IMR-90 (cell line): Measurements from ENCODE around the gene SYNGR3. TPM values are rescaled to one million over a fixed set of nuclear protein-coding genes. Genes with fewer than 3 reads are reported as not detected.

Source experiments
- ATAC-seq: fragments of 200-7000 bp; cut with Tn5 transposase; 2 replicates; pipeline ENCODE4 v1.9.1; 2020; ENCODE audit warnings: low read depth, mild to moderate bottlenecking, moderate library complexity
- BruUV-seq: library from RNA; stranded (reverse); fragments of 400-500 nt; replicated peaks from 2 replicates; lab custom pipeline; 2021; lab: Mats Ljungman, UMichigan
- CTCF ChIA-PET: fragments of 300-600 bp; formaldehyde crosslinking; extraction: SDS; loops from one replicate; lab custom pipeline; 2021; ENCODE audit warnings: antibody characterized with exemption; lab: Yijun Ruan, JAX
- POLR2A ChIA-PET: fragments of 300-600 bp; sonication (Branson Sonifier 250); formaldehyde crosslinking; loops from one replicate; lab custom pipeline; 2022; ENCODE audit warnings: antibody characterized with exemption; ENCODE audit not compliant: unreplicated experiment; lab: Charles Lee
- DNase-seq: peaks from one replicate; pipeline ENCODE4 v3.0.0; 2013
- H2AFZ ChIP-seq: replicated peaks from 2 replicates; pipeline ENCODE3; 2013; ENCODE audit warnings: low read length, mild to moderate bottlenecking; ENCODE audit not compliant: poor library complexity
- H2AK5ac ChIP-seq: 2 replicates; pipeline ENCODE4 v1.6.1; 2013; ENCODE audit warnings: low read depth, low read length, inconsistent platforms
- H2AK9ac ChIP-seq: replicated peaks from 2 replicates; pipeline ENCODE3; 2013; ENCODE audit warnings: mild to moderate bottlenecking, low read depth, low read length, moderate library complexity; ENCODE audit not compliant: poor library complexity
- H2BK120ac ChIP-seq: 2 replicates; pipeline ENCODE4 v1.6.1; 2013; ENCODE audit warnings: low read depth, low read length, inconsistent platforms
- H2BK15ac ChIP-seq: 3 replicates; pipeline ENCODE4 v1.6.1; 2013; ENCODE audit warnings: low read depth, low read length, inconsistent platforms
- H2BK20ac ChIP-seq: 2 replicates; pipeline ENCODE4 v1.6.1; 2013; ENCODE audit warnings: low read depth, mild to moderate bottlenecking, inconsistent platforms, low read length, moderate library complexity
- H2BK5ac ChIP-seq: 2 replicates; pipeline ENCODE4 v1.6.1; 2013; ENCODE audit warnings: mild to moderate bottlenecking, low read depth, low read length, inconsistent platforms; ENCODE audit not compliant: poor library complexity, severe bottlenecking
- H3K14ac ChIP-seq: replicated peaks from 2 replicates; pipeline ENCODE4 v1.6.1; 2013; ENCODE audit warnings: low read depth, low read length, inconsistent platforms
- H3K18ac ChIP-seq: 2 replicates; pipeline ENCODE4 v1.6.1; 2013; ENCODE audit warnings: low read depth, low read length, control low read depth
- H3K23ac ChIP-seq: 2 replicates; pipeline ENCODE4 v1.6.1; 2013; ENCODE audit warnings: low read depth, low read length, inconsistent platforms
- H3K27ac ChIP-seq: 2 replicates; pipeline ENCODE4 v1.5.1; 2013; ENCODE audit warnings: mild to moderate bottlenecking, control low read depth, low read length; ENCODE audit not compliant: insufficient read depth
- H3K27me3 ChIP-seq: 2 replicates; pipeline ENCODE4 v1.6.1; 2013; ENCODE audit warnings: low read length; ENCODE audit not compliant: control insufficient read depth, insufficient read depth
- H3K36me3 ChIP-seq: 2 replicates; pipeline ENCODE4 v1.6.1; 2013; ENCODE audit warnings: low read length, mixed read lengths; ENCODE audit not compliant: control insufficient read depth, insufficient read depth
- H3K4ac ChIP-seq: 2 replicates; pipeline ENCODE4 v1.6.1; 2013; ENCODE audit warnings: low read depth, low read length, inconsistent platforms
- H3K4me1 ChIP-seq: 2 replicates; pipeline ENCODE4 v1.6.1; 2013; ENCODE audit warnings: low read length, mixed read lengths; ENCODE audit not compliant: control insufficient read depth, insufficient read depth
- H3K4me2 ChIP-seq: 2 replicates; pipeline ENCODE4 v1.6.1; 2013; ENCODE audit warnings: low read depth, mild to moderate bottlenecking, control low read depth, low read length, moderate library complexity
- H3K4me3 ChIP-seq: 2 replicates; pipeline ENCODE4 v1.5.1; 2013; ENCODE audit warnings: low read depth, mild to moderate bottlenecking, control low read depth, low read length, moderate library complexity; ENCODE audit not compliant: insufficient read depth
- H3K56ac ChIP-seq: 2 replicates; pipeline ENCODE4 v1.6.1; 2013; ENCODE audit warnings: low read length, inconsistent platforms; ENCODE audit not compliant: insufficient read depth; ENCODE audit errors: extremely low read depth
- H3K79me1 ChIP-seq, 2 experiments: 2 replicates each; pipeline ENCODE4 v1.6.1; 2013; ENCODE audit warnings: low read length in 2 of 2, inconsistent platforms in 1 of 2, low read depth in 1 of 2
- H3K9ac ChIP-seq: 2 replicates; pipeline ENCODE4 v1.6.1; 2013; ENCODE audit warnings: low read depth, low read length, control low read depth
- H3K9me1 ChIP-seq: 2 replicates; pipeline ENCODE4 v1.6.1; 2013; ENCODE audit warnings: low read length, inconsistent platforms; ENCODE audit not compliant: insufficient read depth
- H3K9me3 ChIP-seq: 2 replicates; pipeline ENCODE4 v1.6.1; 2013; ENCODE audit warnings: low read length; ENCODE audit not compliant: control insufficient read depth, insufficient read depth
- H4K20me1 ChIP-seq: 2 replicates; pipeline ENCODE4 v1.6.1; 2013; ENCODE audit warnings: low read length, inconsistent platforms; ENCODE audit not compliant: insufficient read depth
- H4K5ac ChIP-seq: 2 replicates; pipeline ENCODE4 v1.6.1; 2013; ENCODE audit warnings: mild to moderate bottlenecking, low read depth, low read length, control low read depth
- H4K8ac ChIP-seq, 2 experiments: 2 replicates each; pipeline ENCODE4 v1.6.1; 2013; ENCODE audit warnings: low read depth in 2 of 2, low read length in 2 of 2, control low read depth in 1 of 2, inconsistent platforms in 1 of 2
- H4K91ac ChIP-seq: 2 replicates; pipeline ENCODE4 v1.6.1; 2013; ENCODE audit warnings: low read depth, low read length, inconsistent platforms; ENCODE audit not compliant: insufficient read depth
- CHD1 ChIP-seq: IDR thresholded peaks from 2 replicates; pipeline ENCODE4 v1.6.1; 2012; ENCODE audit warnings: low read depth, low read length, improper control_type of control experiment
- ELK1 ChIP-seq: fragments of 150-350 bp; IDR thresholded peaks from 2 replicates; pipeline ENCODE4 v1.6.1; 2016; ENCODE audit warnings: low read depth, mild to moderate bottlenecking, low read length, moderate library complexity, borderline replicate concordance
- FOS ChIP-seq: fragments of 150-350 bp; IDR thresholded peaks from 2 replicates; pipeline ENCODE4 v1.6.1; 2016; ENCODE audit warnings: low read depth, low read length
- MAFK ChIP-seq: IDR thresholded peaks from 2 replicates; pipeline ENCODE4 v1.6.1; 2012; ENCODE audit warnings: low read depth, low read length, improper control_type of control experiment
- MXI1 ChIP-seq: IDR thresholded peaks from 2 replicates; pipeline ENCODE4 v1.6.1; 2012; ENCODE audit warnings: low read depth, mild to moderate bottlenecking, low read length, moderate library complexity, borderline replicate concordance
- NFE2L2 ChIP-seq: fragments of 150-350 bp; IDR thresholded peaks from 2 replicates; pipeline ENCODE4 v1.6.1; 2016; ENCODE audit warnings: low read depth, mild to moderate bottlenecking, low read length
- POLR2A ChIP-seq: IDR thresholded peaks from 2 replicates; pipeline ENCODE4 v1.6.1; 2012; ENCODE audit warnings: mild to moderate bottlenecking, low read depth, low read length
- RAD21 ChIP-seq: IDR thresholded peaks from 2 replicates; pipeline ENCODE4 v1.6.1; 2012; ENCODE audit warnings: low read length, improper control_type of control experiment
- RCOR1 ChIP-seq: IDR thresholded peaks from 2 replicates; pipeline ENCODE4 v1.6.1; 2012; ENCODE audit warnings: mild to moderate bottlenecking, low read length, improper control_type of control experiment; ENCODE audit not compliant: insufficient replicate concordance
- SMC3 ChIP-seq: fragments of 150-350 bp; IDR thresholded peaks from 2 replicates; pipeline ENCODE4 v1.6.1; 2016; ENCODE audit warnings: low read depth, mild to moderate bottlenecking, antibody characterized with exemption, low read length, moderate library complexity
- USF2 ChIP-seq: fragments of 150-350 bp; IDR thresholded peaks from 2 replicates; pipeline ENCODE4 v1.6.1; 2017; ENCODE audit warnings: mild to moderate bottlenecking, antibody characterized with exemption, low read length, low read depth
- WGBS, 2 experiments: methylation state at CpG; one replicate each; pipeline versions ENCODE4 v1.1.5 to v1.1.7; 2013; ENCODE audit warnings: missing lambda C conversion rate in 2 of 2; ENCODE audit not compliant: insufficient read length in 1 of 2; ENCODE audit errors: extremely low coverage in 2 of 2; 5-methylcytosine and 5-hydroxymethylcytosine counted together
- dilution Hi-C: fragments of 300-500 bp; cut with HindIII; formaldehyde crosslinking; loops from one replicate; pipeline ENCODE4 v1.14.3; 2018; ENCODE audit warnings: low sequenced_read_pairs; ENCODE audit not compliant: unreplicated experiment
- in situ Hi-C: fragments of 300-500 bp; cut with MboI; formaldehyde crosslinking; loops from 3 replicates; pipeline ENCODE4 v1.14.3; 2019; ENCODE audit warnings: low sequenced_read_pairs, inconsistent platforms, mixed read lengths
- intact Hi-C: fragments of 100-400 bp; cut with micrococcal nuclease; formaldehyde crosslinking; loops from 2 replicates; pipeline ENCODE4 v1.10.0; 2022
- polyA plus RNA-seq, 3 experiments: library from polyadenylated mRNA; depleted of rRNA; stranded (reverse); fragments of >200 nt; gene quantifications; 2 replicates each; pipeline ENCODE4 v1.2.3, GENCODE V29; 2012; ENCODE audit warnings: low replicate concordance in 1 of 3
- total RNA-seq: library from RNA; depleted of rRNA; stranded (reverse); fragments of >200 nt; gene quantifications from 2 replicates; pipeline ENCODE4 v1.2.3, GENCODE V29; 2012
- TF ChIP-seq, protein P1 (sequence below): conservative IDR thresholded peaks from 2 replicates; pipeline ENCODE4 v1.5.1; 2012; ENCODE audit warnings: mild to moderate bottlenecking, low read depth, low read length, improper control_type of control experiment

SYNGR3 gene
- total and polyA plus RNA-seq, 2 of the 4 experiments (the other 2 are of a cell fraction), result 1.8 to 5.8 TPM

- peak overlapping the region; percentile 80; the same call in 2 of the 3 replicates for H2BK15ac ChIP-seq
- H4K5ac ChIP-seq, result peak overlapping the region; percentile 76
- WGBS, 2 experiments, result 15% methylated on average over 30 of the region's 53 CpGs; no CpG with 5 or more reads in 1 of the 2 experiments
- H3K4me2 ChIP-seq, result peak overlapping the region; percentile 80
- H3K27me3 ChIP-seq, result peaks cover 18% of the 10 kb centered on the region; the same call in 1 of the 2 replicates
- H4K8ac ChIP-seq, result peak overlapping the region; percentile 89 to 96
- H3K36me3 ChIP-seq, result peaks cover 1% of the 10 kb centered on the region; the same call in 1 of the 2 replicates
- H3K27ac ChIP-seq, result peak overlapping the region; percentile 76
- H3K9me3 ChIP-seq, result no peaks in the 10 kb centered on the region
- ATAC-seq, result peak; percentile 84
- in situ Hi-C loops, result loop anchor here (5.0 kb wide), 1 partner anchor 119 kb away; no protein-coding TSS in a partner anchor
- dilution Hi-C loops, result no loop called here
- ChIA-PET POLR2A (interaction anchor here (0.6 to 0.9 kb wide), 2 partner anchors 16 to 132 kb away, joined by 4 read pairs; partner anchors contain the start of gene TRAF7), CTCF (interaction anchor here (0.6 to 1.4 kb wide), 5 partner anchors 14 to 182 kb away, joined by 3 to 10 read pairs (median 3); partner anchors contain the start of gene NTHL1)
- peak overlapping the region; percentile 33 for H3K4me3 ChIP-seq
- peak overlapping the region; percentile 82 for H2BK120ac ChIP-seq
- peak overlapping the region; percentile 82 for H2AK9ac ChIP-seq
- peak overlapping the region; percentile 71 for H3K18ac ChIP-seq
- H3K9ac ChIP-seq, result peak overlapping the region; percentile 58; the same call in 1 of the 2 replicates
- peak overlapping the region; percentile 90 for H3K14ac ChIP-seq
- peak overlapping the region; percentile 76 for H2BK5ac ChIP-seq
- peak overlapping the region; percentile 95 for H3K4ac ChIP-seq
- peak overlapping the region; percentile 68; the same call in 1 of the 2 replicates for H3K23ac ChIP-seq
- no peak overlapping the region for H3K56ac ChIP-seq
- H3K4me1 ChIP-seq, result peaks cover 15% of the 10 kb centered on the region
- peak overlapping the region; percentile 96 for H4K91ac ChIP-seq
- peaks cover 6 to 19% of the 10 kb centered on the region in 2 experiments for H3K79me1 ChIP-seq
- intact Hi-C loops, result loop anchor here (1.0 kb wide), 4 partner anchors 16 to 117 kb away; partner anchors contain the start of genes NTHL1 and TSC2
- peaks cover 11% of the 10 kb centered on the region for H4K20me1 ChIP-seq
- H2AK5ac ChIP-seq, result peak overlapping the region; percentile 57
- H2BK20ac ChIP-seq, result peak overlapping the region; percentile 53; the same call in 1 of the 2 replicates
- peaks cover 8% of the 10 kb centered on the region for H3K9me1 ChIP-seq
- H2AFZ ChIP-seq, result peak overlapping the region; percentile 96
- BruUV-seq, result no TSS peak
- DNase-seq, result peak; percentile 79
- no peak for TF ChIP-seq POLR2A
- peak; percentile 93 for TF ChIP-seq SMC3
- TF ChIP-seq FOS, result no peak
- peak; percentile 98 for TF ChIP-seq RAD21
- TF ChIP-seq MAFK, result no peak
- no peak for TF ChIP-seq USF2
- no peak for TF ChIP-seq RCOR1
- peak; percentile 52; the same call in 1 of the 2 replicates for TF ChIP-seq MXI1
- no peak for TF ChIP-seq NFE2L2
- TF ChIP-seq ELK1, result no peak
- TF ChIP-seq CHD1, result no peak
- TF ChIP-seq, protein P1, sequence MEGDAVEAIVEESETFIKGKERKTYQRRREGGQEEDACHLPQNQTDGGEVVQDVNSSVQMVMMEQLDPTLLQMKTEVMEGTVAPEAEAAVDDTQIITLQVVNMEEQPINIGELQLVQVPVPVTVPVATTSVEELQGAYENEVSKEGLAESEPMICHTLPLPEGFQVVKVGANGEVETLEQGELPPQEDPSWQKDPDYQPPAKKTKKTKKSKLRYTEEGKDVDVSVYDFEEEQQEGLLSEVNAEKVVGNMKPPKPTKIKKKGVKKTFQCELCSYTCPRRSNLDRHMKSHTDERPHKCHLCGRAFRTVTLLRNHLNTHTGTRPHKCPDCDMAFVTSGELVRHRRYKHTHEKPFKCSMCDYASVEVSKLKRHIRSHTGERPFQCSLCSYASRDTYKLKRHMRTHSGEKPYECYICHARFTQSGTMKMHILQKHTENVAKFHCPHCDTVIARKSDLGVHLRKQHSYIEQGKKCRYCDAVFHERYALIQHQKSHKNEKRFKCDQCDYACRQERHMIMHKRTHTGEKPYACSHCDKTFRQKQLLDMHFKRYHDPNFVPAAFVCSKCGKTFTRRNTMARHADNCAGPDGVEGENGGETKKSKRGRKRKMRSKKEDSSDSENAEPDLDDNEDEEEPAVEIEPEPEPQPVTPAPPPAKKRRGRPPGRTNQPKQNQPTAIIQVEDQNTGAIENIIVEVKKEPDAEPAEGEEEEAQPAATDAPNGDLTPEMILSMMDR, result peak; percentile 98
Observed at GRCh38 chr16:2023092-2024031, 33.6 kb downstream of the SYNGR3 start.
